Stomach (tissue), 9 donors: Measurements from ENCODE around the gene FBXL17. TPM values are rescaled to one million over a fixed set of nuclear protein-coding genes. Genes with fewer than 3 reads are reported as not detected.

Experiments used
- DNase-seq, 2 donors: peaks; one replicate each; pipeline versions ENCODE4 v3.0.0 to v3.0.0-alpha.2; 2013 to 2019
- H3K27ac ChIP-seq, 5 donors: fragments of 200-600 bp in 4 of 5; sonication (generic) in 4 of 5; one replicate each; pipeline ENCODE4 v1.5.1; 2013 to 2019; ENCODE audit warnings: mild to moderate bottlenecking in 1 of 5, moderate library complexity in 1 of 5
- H3K27me3 ChIP-seq, 3 donors: fragments of 200-600 bp; sonication (generic); one replicate each; pipeline ENCODE4 v1.5.1; 2017 to 2019; ENCODE audit warnings: mixed run types in 1 of 3
- H3K36me3 ChIP-seq, 4 donors: fragments of 200-600 bp; sonication (generic); 1 replicate in 3 of 4; 2 replicates in 1 of 4; pipeline ENCODE4 v1.5.1; 2016 to 2019
- H3K4me1 ChIP-seq, 4 donors: fragments of 200-600 bp; sonication (generic); one replicate each; pipeline ENCODE4 v1.5.1; 2016 to 2019
- H3K4me3 ChIP-seq, 4 donors: fragments of 200-600 bp; sonication (generic) in 3 of 4; one replicate each; pipeline ENCODE4 v1.5.1; 2016 to 2019; ENCODE audit warnings: mild to moderate bottlenecking in 1 of 4
- H3K9me3 ChIP-seq, 4 donors: fragments of 200-600 bp; sonication (generic); one replicate each; pipeline ENCODE4 v1.5.1; 2016 to 2019
- EP300 ChIP-seq: sonication (generic); formaldehyde crosslinking; IDR thresholded peaks from one replicate; pipeline ENCODE4 v1.6.1; 2017; ENCODE audit warnings: antibody characterized with exemption
- POLR2A ChIP-seq, 4 donors: fragments of 450-650 bp; IDR thresholded peaks; one replicate each; pipeline ENCODE4 v1.6.1; 2016; ENCODE audit warnings: antibody characterized with exemption in 4 of 4, control low read depth in 2 of 4, mild to moderate bottlenecking in 1 of 4, moderate library complexity in 1 of 4
- POLR2AphosphoS5 ChIP-seq, 3 donors: sonication (generic); formaldehyde crosslinking; IDR thresholded peaks; one replicate each; pipeline ENCODE4 v1.6.1; 2016; ENCODE audit warnings: antibody characterized with exemption in 3 of 3
- WGBS, 5 donors: extraction: QIAGEN DNeasy Blood & Tissue Kit in 3 of 5; methylation state at CpG; one replicate each; pipeline versions ENCODE4 v1.1.5 to v1.1.7; 2013 to 2018; 5-methylcytosine and 5-hydroxymethylcytosine counted together
- intact Hi-C: fragments of 100-400 bp; cut with DNase I; formaldehyde crosslinking; loops from one replicate; pipeline ENCODE4 v1.15.1; 2023; ENCODE audit warnings: low total_unique reads
- polyA plus RNA-seq, 3 donors: library from polyadenylated mRNA; stranded (reverse); fragments of 200-250 nt; gene quantifications; one replicate each; pipeline ENCODE4 v1.2.3, GENCODE V29; 2013
- total RNA-seq, 5 donors: library from RNA; depleted of rRNA; stranded (reverse); fragments of >200 nt; gene quantifications; one replicate each; pipeline versions ENCODE4 v1.1.0 to v1.2.3, GENCODE V29; 2014 to 2016
- TF ChIP-seq, protein P1 (sequence below), 7 experiments: fragments of 450-650 bp in 4 of 7; fragments of 200-600 bp in 3 of 7; sonication (generic) in 3 of 7; IDR thresholded peaks; one replicate each; pipeline ENCODE4 v1.5.1; 2016 to 2019; ENCODE audit warnings: antibody characterized with exemption in 7 of 7, control low read depth in 2 of 7, mild to moderate bottlenecking in 1 of 7
- donor health status: healthy with polysubstance abuse.
- donor health status: Bipolar disorder and iron deficiency.
- donor health status: healthy.

FBXL17 gene
- total and polyA plus RNA-seq, 8 donors: 3.8 to 28.0 (median 14.4) TPM

DNA sequence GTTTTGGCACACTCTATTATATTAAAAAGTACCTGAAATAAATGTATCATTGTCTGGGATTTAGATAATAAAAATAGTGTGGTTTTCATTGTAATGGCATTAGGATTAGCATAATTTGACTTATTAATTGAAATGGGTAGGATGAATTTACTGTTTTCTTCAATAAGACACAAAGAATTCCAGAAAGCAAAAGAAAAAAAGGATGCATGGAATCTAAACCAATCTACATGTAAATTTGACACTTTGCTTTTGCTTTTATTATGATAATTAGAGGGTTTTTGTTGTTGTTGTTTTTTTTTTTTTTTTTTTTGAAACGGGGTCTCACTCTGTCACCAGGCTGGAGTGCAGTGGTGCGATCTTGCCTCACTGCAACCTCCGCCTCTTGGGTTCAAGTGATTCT, 406.3 kb downstream of the FBXL17 start:
- 83 to 91% (median 88%) methylated on average over 3 of the region's 3 CpGs for WGBS, 5 donors
- TF ChIP-seq EP300 (no peak), POLR2A (IDR thresholded peaks at IDR 0.05) (no peak), POLR2AphosphoS5 (IDR thresholded peaks at IDR 0.05) (no peak)
- TF ChIP-seq, protein P1, sequence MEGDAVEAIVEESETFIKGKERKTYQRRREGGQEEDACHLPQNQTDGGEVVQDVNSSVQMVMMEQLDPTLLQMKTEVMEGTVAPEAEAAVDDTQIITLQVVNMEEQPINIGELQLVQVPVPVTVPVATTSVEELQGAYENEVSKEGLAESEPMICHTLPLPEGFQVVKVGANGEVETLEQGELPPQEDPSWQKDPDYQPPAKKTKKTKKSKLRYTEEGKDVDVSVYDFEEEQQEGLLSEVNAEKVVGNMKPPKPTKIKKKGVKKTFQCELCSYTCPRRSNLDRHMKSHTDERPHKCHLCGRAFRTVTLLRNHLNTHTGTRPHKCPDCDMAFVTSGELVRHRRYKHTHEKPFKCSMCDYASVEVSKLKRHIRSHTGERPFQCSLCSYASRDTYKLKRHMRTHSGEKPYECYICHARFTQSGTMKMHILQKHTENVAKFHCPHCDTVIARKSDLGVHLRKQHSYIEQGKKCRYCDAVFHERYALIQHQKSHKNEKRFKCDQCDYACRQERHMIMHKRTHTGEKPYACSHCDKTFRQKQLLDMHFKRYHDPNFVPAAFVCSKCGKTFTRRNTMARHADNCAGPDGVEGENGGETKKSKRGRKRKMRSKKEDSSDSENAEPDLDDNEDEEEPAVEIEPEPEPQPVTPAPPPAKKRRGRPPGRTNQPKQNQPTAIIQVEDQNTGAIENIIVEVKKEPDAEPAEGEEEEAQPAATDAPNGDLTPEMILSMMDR (IDR thresholded peaks at IDR 0.05): no peak
- intact Hi-C loops: no loop called here
- Histone ChIP-seq H3K4me1 (peaks cover 0 to 7% (median 3%) of the 10 kb centered on the region in 4 donors), H3K27ac (no peak overlapping the region), H3K4me3 (no peak overlapping the region), H3K9me3 (no peaks in the 10 kb centered on the region), H3K36me3 (no peaks in the 10 kb centered on the region), H3K27me3 (no peaks in the 10 kb centered on the region)
- no peak for DNase-seq

DNA sequence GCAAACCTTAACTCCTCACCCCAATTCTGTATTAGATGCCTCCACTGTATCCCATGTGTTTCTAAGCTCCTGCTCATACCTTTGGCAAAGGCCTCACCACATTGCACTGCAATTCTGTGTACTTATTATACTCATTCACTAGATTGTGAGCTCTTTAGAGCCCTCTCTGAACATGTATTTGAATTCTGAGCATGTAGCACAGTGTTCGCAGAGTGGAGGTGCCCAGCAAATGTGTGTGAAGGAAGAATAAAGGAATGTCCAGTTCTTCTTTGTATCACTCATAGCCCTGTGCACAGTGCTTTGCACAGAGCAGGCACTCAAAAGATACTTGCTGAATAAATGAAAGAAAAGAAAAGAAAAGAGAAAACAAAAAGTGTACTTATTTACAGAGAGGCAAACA, 410.1 kb downstream of the FBXL17 start:
- intact Hi-C loops: no loop called here
- TF ChIP-seq POLR2AphosphoS5 (IDR thresholded peaks at IDR 0.05): no peak
- TF ChIP-seq, protein P1 (IDR thresholded peaks at IDR 0.05): no peak
- TF ChIP-seq EP300: no peak
- no peak for TF ChIP-seq POLR2A (IDR thresholded peaks at IDR 0.05)
- H3K9me3 ChIP-seq: no peaks in the 10 kb centered on the region
- no peak for DNase-seq
- no peak overlapping the region for H3K4me3 ChIP-seq
- no peaks in the 10 kb centered on the region for H3K27me3 ChIP-seq
- WGBS, 5 donors: 96 to 100% (median 97%) methylated on average over 1 of the region's 1 CpG
- H3K27ac ChIP-seq: no peak overlapping the region
- no peaks in the 10 kb centered on the region for H3K36me3 ChIP-seq
- H3K4me1 ChIP-seq: no peaks in the 10 kb centered on the region

DNA sequence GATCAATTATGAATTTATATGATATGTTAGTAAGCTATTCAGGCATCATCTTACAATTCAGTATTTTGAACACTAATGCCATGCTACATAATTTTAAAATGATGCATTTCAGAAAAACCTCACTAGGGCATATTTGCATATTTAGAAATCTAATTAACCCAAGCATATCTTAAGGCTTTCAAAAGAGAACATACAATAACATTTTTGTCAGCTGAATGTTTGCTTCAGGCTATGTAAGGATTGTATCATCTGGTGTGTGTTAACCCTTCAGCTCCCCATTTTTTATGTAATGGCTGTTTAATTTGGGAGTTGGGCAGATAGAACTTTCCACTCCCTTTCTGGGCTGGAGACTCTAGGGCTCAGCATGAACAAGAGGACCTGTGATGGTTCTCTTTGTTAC, 412.1 kb downstream of the FBXL17 start:
- no peaks in the 10 kb centered on the region for H3K27me3 ChIP-seq
- intact Hi-C loops: no loop called here

DNA sequence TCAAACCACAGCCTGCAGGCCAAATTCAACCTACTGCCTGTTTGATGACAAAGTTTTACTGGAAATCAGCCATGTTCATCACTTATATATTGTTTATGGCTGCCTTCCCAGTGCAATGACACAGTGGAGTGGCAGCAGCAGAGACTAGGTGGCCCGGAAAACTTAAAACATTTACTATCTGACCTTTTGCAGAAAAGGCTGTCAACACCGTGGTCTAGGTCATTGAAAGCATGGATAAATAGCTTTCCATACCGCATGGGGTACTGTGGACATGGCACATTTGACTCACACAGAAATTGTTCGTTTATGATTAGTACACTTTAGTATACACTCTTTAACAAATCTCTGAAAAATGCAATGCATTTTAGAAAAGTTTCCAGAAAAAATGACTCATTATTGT, 412.9 kb downstream of the FBXL17 start:
- Histone ChIP-seq H3K27me3 (no peaks in the 10 kb centered on the region), H3K4me3 (no peak overlapping the region), H3K9me3 (no peaks in the 10 kb centered on the region), H3K4me1 (no peaks in the 10 kb centered on the region), H3K36me3 (no peaks in the 10 kb centered on the region), H3K27ac (no peak overlapping the region)
- WGBS, 5 donors: 64 to 87% (median 80%) methylated on average over 4 of the region's 4 CpGs
- no peak for DNase-seq
- intact Hi-C loops: no loop called here
- no peak for TF ChIP-seq POLR2AphosphoS5 (IDR thresholded peaks at IDR 0.05)
- no peak for TF ChIP-seq POLR2A (IDR thresholded peaks at IDR 0.05)
- TF ChIP-seq EP300: no peak
- TF ChIP-seq, protein P1 (IDR thresholded peaks at IDR 0.05): no peak

More for the DNA sequence above, 412.1 kb downstream of the FBXL17 start:
- Histone ChIP-seq H3K9me3 (no peaks in the 10 kb centered on the region), H3K27ac (no peak overlapping the region), H3K36me3 (no peaks in the 10 kb centered on the region), H3K4me1 (no peaks in the 10 kb centered on the region), H3K4me3 (no peak overlapping the region)
- no peak for DNase-seq
- TF ChIP-seq POLR2A (IDR thresholded peaks at IDR 0.05): no peak
- no peak for TF ChIP-seq EP300
- no peak for TF ChIP-seq POLR2AphosphoS5 (IDR thresholded peaks at IDR 0.05)
- TF ChIP-seq, protein P1 (IDR thresholded peaks at IDR 0.05): no peak
